NCI-H82 treated with DMSO at 0.1 percent for 48 hours (cell line): ENCODE results near the gene PROZ.
"Not testable (repeated sequence)": the region's sequence is repeated elsewhere in the genome, so short reads cannot be mapped to it uniquely, and the experiment has no call there.

ENCODE experiments used
- DNase-seq: peaks from one replicate; lab custom pipeline; 2025; ENCODE audit not compliant: unreplicated experiment; lab: John Stamatoyannopoulos, UW

Gene PROZ

GRCh38 chr13:113155201-113155600, 3.2 kb upstream of the PROZ start:
- no peak for DNase-seq

DNA sequence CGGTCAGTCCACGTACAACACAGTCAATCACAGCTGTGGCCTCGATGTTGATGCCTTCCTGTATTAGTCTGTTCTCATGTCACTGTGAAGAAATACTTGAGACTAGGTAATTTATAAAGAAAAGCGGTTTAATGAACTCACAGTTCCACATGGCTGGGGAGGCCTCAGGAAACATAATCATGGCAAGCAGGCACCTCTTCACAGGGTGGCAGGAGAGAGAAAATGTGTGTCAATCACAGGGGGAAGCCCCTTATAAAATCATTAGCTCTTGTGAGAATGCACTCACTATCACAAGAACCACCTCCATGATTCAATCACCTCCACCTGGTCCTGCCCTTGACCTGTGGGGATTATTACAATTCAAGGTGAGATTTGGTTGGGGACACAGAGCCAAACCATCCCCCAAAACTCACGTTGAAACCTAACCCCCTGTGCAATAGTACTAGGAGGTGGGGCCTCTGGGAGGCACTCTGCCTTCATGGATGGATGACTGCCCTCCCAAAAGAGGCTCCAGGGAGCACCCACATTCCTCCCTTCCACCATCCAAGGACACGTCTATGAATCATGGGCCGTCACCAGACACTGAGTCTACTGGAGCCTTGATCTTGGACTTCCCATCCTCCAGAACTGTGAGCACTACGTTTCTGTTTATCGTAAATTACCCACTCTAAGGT, 2.3 kb upstream of the PROZ start:
- no peak for DNase-seq

- DNase-seq, result no peak
These were observed 1.1 kb upstream of the PROZ start for GRCh38 chr13:113157206-113157928.

DNA sequence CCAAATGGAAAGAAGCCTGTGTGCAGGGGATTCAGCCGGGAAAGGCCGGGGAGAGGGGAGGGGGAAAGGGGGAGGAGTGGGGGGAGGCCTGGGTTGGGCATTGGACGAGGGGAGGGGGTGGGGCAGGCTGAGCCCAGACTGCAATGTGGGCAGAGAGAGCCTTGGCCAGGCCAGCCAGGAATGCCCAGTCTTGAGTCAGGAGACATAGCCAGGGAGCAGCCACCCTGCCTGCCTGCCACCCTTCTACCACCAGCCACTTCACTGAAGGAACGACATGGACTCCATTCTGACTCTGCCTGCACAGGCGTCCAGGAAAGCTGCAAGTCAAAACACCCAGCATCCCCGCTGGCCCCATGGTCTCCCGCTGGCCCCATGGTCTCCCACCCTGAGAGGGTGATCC, 498 bp downstream of the PROZ start:
- no peak for DNase-seq

DNA sequence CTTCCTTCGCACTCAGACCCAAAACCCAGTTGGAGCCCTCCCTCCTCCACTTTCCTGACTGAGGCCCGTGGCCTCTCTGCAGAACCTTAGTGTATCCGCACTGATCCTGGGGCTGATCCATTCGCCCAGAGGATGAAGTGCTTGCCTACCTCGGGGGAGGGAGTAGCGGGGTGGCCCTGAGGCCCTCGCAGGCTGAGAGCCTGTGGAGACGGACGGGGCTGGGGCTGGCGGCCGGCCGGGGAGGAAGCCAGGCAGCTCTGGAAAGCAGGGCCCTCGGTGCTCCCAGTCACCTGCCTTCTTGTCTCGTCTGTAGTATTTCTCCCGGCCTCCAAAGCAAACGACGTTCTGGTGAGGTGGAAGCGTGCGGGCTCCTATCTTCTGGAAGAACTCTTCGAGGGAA, 1.3 kb downstream of the PROZ start:
- DNase-seq, result no peak

DNA sequence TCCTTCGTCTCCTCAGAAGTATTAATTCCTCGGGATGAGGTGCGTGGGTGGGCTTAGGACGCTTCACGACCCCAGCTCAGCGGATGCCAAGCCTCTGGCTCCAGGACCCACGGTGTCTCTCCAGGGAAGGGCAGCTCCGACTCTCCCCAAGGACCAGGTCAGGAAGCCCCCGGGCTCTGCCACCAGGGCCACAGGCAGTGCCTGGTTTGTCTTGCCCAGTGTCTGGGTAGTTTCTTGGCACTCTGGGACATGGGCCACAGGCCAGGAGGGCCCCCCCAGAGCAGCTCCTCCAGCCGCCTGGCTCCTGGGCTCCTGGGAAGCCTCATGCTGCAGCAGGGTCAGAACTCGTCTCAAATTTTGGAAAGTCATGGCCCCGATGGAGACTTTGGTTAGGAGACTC, 2.5 kb downstream of the PROZ start:
- DNase-seq, result no peak

DNA sequence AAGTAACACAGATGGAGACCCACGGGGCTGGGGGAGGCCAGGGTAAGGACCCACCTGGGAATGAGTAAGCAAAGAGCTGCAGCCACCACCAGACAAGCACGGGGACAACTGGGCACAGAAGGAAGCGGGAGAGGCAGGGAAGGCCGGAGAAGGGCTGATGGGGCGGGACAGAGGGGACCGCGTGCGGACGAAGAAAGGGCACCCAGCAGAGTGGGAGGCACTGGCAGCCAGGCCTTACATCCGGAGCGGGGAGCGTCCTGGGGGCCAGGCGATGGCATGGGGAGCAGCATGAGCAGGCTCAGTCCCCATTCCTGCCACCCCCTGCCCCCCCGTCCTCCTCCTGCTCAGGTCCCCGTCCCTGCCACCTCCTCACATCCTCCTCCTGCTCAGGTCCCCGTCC, 3.0 kb downstream of the PROZ start:
- DNase-seq, result no peak

- DNase-seq, result not testable (repeated sequence)
These were observed 3.5 kb downstream of the PROZ start for GRCh38 chr13:113161975-113162374.

GRCh38 chr13:113162783-113163685, 4.6 kb downstream of the PROZ start:
- DNase-seq, result no peak

GRCh38 chr13:113164492-113164891, 6.0 kb downstream of the PROZ start:
- DNase-seq, result no peak

- no peak for DNase-seq
These were observed 7.8 kb downstream of the PROZ start for GRCh38 chr13:113166266-113166665.

DNA sequence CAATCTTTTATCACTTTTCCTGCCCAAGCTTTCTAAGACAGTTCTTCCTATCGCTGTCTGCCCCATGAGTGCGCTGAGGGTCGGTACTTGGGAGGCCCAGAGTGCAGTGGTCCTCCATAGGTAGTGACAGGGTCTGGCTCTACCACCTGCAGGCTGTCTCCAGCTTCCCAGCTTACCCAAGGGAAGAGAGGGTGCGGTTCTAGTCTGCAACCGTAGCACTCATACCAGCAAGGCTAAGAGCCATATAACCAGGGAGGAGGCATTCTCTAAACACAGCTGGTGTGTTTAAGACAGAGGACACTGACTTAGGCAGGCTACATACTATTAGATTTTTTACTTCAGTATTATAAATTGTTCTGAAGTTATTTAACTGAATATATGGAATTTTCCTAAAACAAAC, 8.2 kb downstream of the PROZ start:
- DNase-seq, result no peak

GRCh38 chr13:113167155-113167554, 8.7 kb downstream of the PROZ start:
- no peak for DNase-seq

DNA sequence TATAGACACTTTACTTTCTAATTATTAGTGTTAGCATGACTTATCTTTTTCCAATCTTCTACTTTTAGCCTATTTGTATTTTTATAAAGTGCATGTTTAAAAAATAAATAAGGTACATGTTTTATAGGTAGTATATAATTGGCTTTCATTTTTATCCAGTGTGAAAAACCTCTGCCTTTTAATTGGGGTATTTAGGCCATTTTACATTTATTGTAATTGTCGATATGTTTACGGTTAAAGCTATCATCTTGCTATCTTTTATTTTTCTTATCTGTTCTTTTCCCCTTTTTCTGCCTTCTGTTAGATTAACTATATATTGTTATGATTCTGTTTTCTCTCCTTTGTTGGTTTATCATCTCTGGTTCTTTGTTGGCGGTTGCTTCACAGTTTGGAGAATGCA, 9.1 kb downstream of the PROZ start:
- DNase-seq, result no peak

- DNase-seq, result no peak
These were observed 9.8 kb downstream of the PROZ start for GRCh38 chr13:113168211-113168610.

DNA sequence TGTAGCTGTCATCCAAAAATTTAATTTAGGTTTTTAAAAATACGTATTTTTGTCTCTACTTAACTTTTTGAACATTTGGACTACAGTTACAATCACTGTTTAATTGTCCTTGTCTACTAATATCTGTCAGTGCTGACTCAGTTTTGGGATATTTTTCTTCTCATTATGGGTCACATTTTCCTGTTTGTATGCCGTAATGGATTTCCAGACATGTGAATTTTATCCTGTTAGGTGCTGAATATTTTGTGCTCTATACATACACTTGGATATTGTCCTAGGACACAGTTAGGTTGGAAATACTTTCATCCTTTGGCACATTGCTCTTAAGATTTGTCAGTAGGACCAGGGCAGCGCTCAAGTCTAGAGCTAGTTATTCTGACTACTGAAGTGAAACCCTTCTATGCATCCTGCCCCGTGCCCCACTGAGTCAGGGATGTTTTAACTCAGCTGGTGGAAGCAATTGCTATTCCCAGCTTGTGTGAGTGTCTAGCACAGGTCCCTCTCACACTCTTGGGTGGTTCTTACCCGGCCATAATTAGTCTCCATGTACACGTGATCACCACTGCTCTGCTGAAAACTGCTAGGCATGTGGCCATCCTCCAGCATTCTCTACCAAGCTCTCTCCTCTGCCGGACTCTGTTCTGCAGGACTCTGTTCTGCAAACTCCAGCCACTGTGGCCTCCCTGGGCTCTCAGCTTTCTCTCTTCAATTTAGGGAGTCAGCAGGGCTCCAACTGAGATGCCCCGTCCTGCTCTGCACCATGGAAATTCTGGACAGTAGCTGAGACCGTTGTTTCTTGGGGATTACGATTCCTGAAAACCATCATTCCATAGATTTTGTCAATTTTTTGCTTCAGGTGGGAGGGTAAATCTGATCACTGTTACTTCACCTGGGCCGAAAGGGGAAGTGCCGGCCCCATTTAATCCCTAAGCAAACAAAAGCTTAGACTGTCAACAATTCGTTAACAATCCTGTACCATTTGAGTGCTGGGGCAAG, 11.1 kb downstream of the PROZ start:
- DNase-seq, result no peak

GRCh38 chr13:113170511-113170910, 12.1 kb downstream of the PROZ start:
- DNase-seq, result no peak

DNA sequence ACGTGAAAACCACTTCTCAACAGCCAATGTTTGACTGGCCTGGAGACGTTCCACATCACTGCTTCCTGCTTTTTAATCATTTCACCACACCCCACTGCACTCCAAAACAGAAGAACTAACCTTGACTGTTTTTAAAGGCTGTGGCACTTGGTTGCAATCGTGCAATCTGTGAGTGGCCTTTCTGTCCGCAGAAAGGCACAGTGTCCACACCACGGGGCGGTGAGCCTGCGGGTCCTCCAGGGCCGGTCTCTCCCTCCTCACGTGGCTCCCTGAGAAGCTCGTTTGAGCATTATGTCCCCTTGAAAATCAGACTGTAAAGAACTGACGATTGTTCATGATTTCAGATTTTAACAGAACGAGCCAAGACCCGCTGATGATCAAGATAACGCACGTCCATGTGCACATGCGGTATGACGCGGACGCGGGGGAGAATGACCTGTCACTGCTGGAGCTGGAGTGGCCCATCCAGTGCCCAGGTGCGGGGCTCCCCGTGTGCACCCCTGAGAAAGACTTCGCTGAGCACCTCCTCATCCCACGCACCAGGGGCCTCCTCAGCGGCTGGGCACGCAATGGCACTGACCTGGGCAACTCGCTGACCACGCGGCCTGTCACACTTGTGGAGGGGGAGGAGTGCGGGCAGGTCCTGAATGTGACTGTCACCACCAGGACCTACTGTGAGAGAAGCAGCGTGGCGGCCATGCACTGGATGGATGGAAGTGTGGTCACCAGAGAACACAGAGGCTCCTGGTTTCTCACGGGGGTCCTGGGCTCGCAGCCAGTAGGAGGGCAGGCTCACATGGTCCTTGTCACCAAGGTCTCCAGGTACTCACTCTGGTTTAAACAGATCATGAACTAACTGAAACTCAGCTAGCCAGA, 13.0 kb downstream of the PROZ start:
- DNase-seq, result no peak

DNA sequence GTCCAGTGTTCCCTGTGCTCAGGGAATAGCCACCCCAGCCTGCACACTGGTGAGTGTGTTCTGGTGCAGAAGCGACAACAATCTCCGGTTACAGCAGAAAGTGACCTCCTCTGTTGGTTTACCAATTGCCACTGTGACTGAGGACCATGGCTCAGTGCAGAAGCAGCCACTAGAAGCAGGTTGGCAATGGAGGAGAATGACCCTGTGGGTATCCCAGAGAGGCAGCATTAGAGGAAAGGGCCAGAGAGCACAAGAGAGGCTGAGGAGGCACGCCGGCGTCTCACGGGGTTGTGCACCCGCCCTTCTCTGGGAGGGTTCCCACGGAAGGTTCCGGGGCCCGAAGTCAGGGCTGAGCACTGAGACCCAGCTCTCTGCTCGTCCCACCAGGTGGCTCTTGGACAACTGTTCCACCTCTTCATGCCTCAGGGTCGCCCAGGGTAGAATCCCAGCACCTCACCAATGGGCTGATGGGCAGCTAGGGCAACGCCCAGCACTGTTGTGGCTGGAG, 14.0 kb downstream of the PROZ start:
- DNase-seq, result no peak
